Muscle of leg (tissue), 16 donors: ENCODE data around the gene PARD3. TPM values are rescaled to one million over a fixed set of nuclear protein-coding genes. Genes with fewer than 3 reads are reported as not detected.

ENCODE experiments used
- DNase-seq: peaks from one replicate; pipeline ENCODE4 v3.0.0; 2013
- H3K27ac ChIP-seq: one replicate; pipeline ENCODE4 v1.5.1; 2013; ENCODE audit warnings: mild to moderate bottlenecking, low read length, control low read depth
- H3K27me3 ChIP-seq: one replicate; pipeline ENCODE4 v1.6.1; 2013; ENCODE audit warnings: low read length; ENCODE audit not compliant: control insufficient read depth, insufficient read depth
- H3K36me3 ChIP-seq: one replicate; pipeline ENCODE4 v1.6.1; 2013; ENCODE audit warnings: low read length; ENCODE audit not compliant: control insufficient read depth, insufficient read depth
- H3K4me1 ChIP-seq: one replicate; pipeline ENCODE4 v1.6.1; 2013; ENCODE audit warnings: low read length; ENCODE audit not compliant: control insufficient read depth, insufficient read depth
- H3K4me3 ChIP-seq: one replicate; pipeline ENCODE4 v1.5.1; 2013; ENCODE audit warnings: low read length, control low read depth
- H3K9me3 ChIP-seq: replicated peaks from 2 replicates; pipeline ENCODE4 v1.6.1; 2013; ENCODE audit warnings: low read depth, low read length; ENCODE audit not compliant: control insufficient read depth
- WGBS: methylation state at CpG from one replicate; pipeline ENCODE4 v1.1.5; 2013; ENCODE audit warnings: missing lambda C conversion rate; ENCODE audit not compliant: insufficient coverage; 5-methylcytosine and 5-hydroxymethylcytosine counted together
- long read RNA-seq, 11 donors: transcript quantifications; one replicate each; lab custom pipeline, GENCODE V29; 2026
- polyA plus RNA-seq, 8 donors: library from polyadenylated mRNA; unstranded; fragments of 120-200 nt; gene quantifications; one replicate each; pipeline versions ENCODE4 v1.2.1 to v1.2.3, GENCODE V29; 2013; ENCODE audit warnings: inconsistent platforms in 1 of 8, low replicate concordance in 1 of 8; ENCODE audit not compliant: insufficient read length in 8 of 8, insufficient read depth in 1 of 8
- total RNA-seq: library from RNA; stranded (reverse); fragments of 120-200 nt; gene quantifications from one replicate; pipeline ENCODE4 v1.2.4, GENCODE V29; 2013

PARD3 gene
- 59.0 TPM for total RNA-seq
- polyA plus RNA-seq, result 10 to 100 TPM; 32.4 to 52.6 (median 40.5) TPM
- long read RNA-seq, donor 1, result 0 reads
- long read RNA-seq, donor 2, result 0 reads
- long read RNA-seq, donor 3, result 0 reads
- long read RNA-seq, donor 4, result 0 reads
- long read RNA-seq, donor 5, partial matches to known transcripts, result 26 of 26 reads
- long read RNA-seq, donor 5, other reads (novel, unspliced or antisense), result 0 of 26 reads
- long read RNA-seq, donor 6, full-length matches to known transcripts, result 1 of 1 reads
- long read RNA-seq, donor 6, partial matches to known transcripts, result 0 of 1 reads
- long read RNA-seq, donor 6, other reads (novel, unspliced or antisense), result 0 of 1 reads
- long read RNA-seq, donor 7, result 0 reads
- long read RNA-seq, donor 8, result 0 reads
- long read RNA-seq, donor 9, partial matches to known transcripts, result 0 of 1 reads
- long read RNA-seq, donor 9, other reads (novel, unspliced or antisense), result 0 of 1 reads
- long read RNA-seq, donor 10, result 0 reads
- long read RNA-seq, donor 11, result 0 reads

DNA sequence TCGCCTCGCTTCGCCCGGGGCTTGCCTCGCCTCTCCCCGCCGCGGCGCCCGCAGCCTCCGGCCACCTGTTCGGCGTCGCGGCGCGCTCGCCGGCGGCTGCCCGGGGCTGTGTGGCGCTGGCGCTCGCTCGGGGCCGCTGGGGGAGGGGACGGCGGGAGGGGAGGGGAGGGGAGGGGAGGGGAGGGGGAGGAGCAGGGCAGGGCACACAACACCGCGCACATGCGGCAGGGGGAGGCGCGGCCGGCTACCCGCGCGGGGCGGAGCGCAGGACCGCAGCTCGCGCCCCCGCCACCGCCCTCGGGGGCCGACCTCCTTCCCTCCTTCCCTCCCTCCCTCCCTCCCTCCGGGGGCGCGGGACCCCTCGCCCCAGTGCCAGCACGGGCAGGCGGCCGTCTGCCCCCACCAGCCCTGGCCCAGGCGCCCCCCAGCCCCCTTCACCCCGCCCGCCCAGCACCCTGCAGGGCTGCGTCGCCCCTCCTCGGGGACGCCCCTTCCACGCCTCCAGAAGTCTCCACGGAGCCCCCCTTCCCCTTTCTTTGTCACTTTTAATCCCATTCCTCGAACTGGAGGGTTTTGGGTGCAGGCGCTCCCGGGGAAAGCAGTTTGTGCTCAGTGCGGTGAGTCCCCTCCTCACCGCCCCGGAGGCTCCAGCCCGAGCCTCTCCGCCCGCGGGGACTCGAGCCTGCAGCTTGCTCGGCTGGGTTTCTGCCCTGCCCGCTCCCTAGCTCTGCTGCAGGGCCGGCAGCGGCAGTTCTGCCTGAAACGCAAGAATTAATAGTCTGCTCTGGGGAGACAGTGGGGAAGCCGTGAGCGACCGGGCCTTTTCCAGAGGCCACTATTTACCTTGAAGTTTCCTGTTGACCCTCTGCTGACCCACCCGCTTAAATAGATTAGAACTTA lies at the start of gene PARD3:
PARD3 (minus strand) TSS at position 112 of the 900 bp plus-strand sequence. CDS start 301 bp downstream, outside the sequence.
- peak; percentile 88 for DNase-seq
- H3K27me3 ChIP-seq, result peaks cover 2% of the 10 kb centered on the region
- no peaks in the 10 kb centered on the region for H3K9me3 ChIP-seq
- under 1% methylated on average over 41 of the region's 82 CpGs for WGBS
- peak within 1 kb of the TSS; percentile 92 for H3K27ac ChIP-seq
- H3K36me3 ChIP-seq, result no peaks in the 10 kb centered on the region
- peaks cover 38% of the 10 kb centered on the region for H3K4me1 ChIP-seq
- H3K4me3 ChIP-seq, result peak within 1 kb of the TSS; percentile 90

- WGBS, result 72% methylated on average over 4 of the region's 12 CpGs
- no peaks in the 10 kb centered on the region for H3K36me3 ChIP-seq
- peaks cover 6% of the 10 kb centered on the region for H3K4me1 ChIP-seq
- H3K27ac ChIP-seq, result no peak overlapping the region
- H3K4me3 ChIP-seq, result no peak overlapping the region
- H3K9me3 ChIP-seq, result no peaks in the 10 kb centered on the region
- DNase-seq, result peak; percentile 46
- no peaks in the 10 kb centered on the region for H3K27me3 ChIP-seq
Observed at GRCh38 chr10:34864149-34865067, 49.3 kb upstream of the PARD3 start.

DNA sequence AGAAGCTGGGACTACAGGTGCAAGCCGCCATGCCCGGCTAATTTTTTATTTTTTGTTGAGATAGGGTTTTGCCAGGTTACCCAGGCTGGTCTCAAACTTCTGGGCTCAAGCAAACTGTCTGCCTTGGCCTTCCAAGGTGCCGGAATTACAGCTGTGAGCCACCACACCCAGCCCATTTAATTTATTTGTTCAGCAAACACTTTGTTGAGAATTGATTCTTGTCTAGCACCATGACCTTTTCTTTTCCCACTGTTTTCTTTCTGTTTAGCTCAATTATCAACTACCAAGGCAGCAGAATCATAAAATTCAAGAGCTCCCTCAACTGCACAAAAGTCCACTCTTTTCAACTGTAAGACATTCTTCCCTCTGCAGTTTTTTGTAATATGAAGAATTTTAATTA lies 47.8 kb upstream of the PARD3 start:
- Histone ChIP-seq H3K27ac (no peak overlapping the region), H3K4me3 (no peak overlapping the region), H3K9me3 (no peaks in the 10 kb centered on the region), H3K36me3 (no peaks in the 10 kb centered on the region), H3K4me1 (peaks cover 6% of the 10 kb centered on the region), H3K27me3 (no peaks in the 10 kb centered on the region)
- WGBS, result 88% methylated on average over 1 of the region's 3 CpGs
- DNase-seq, result no peak

GRCh38 chr10:34861293-34862021 lies 46.4 kb upstream of the PARD3 start:
- 18% methylated on average over 1 of the region's 8 CpGs for WGBS
- peak; percentile 23 for DNase-seq
- H3K9me3 ChIP-seq, result no peaks in the 10 kb centered on the region
- peaks cover 6% of the 10 kb centered on the region for H3K4me1 ChIP-seq
- no peak overlapping the region for H3K27ac ChIP-seq
- H3K27me3 ChIP-seq, result no peaks in the 10 kb centered on the region
- H3K4me3 ChIP-seq, result no peak overlapping the region
- no peaks in the 10 kb centered on the region for H3K36me3 ChIP-seq

DNA sequence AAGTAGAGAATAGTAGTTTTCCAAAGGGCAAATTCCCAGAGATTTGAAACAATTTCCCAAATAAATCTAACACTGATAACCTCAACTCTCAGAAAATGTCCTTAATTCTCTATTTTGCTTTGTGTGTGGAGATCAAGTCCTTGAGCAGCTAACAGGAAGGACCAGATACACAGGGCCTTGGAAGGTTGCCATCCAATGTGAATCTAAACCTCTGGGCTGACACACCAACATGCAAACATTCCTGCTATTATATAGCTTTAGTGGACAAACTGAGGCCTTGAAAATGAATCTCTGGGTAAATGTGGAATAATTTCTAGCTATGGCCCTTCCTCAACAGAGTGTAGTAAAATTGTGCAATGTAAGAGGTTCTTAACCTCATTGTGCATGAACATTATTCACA lies 44.1 kb upstream of the PARD3 start:
- H3K27me3 ChIP-seq, result no peaks in the 10 kb centered on the region
- H3K4me3 ChIP-seq, result no peak overlapping the region
- H3K4me1 ChIP-seq, result peaks cover 9% of the 10 kb centered on the region
- DNase-seq, result no peak
- no peaks in the 10 kb centered on the region for H3K36me3 ChIP-seq
- no peak overlapping the region for H3K27ac ChIP-seq
- H3K9me3 ChIP-seq, result no peaks in the 10 kb centered on the region

DNA sequence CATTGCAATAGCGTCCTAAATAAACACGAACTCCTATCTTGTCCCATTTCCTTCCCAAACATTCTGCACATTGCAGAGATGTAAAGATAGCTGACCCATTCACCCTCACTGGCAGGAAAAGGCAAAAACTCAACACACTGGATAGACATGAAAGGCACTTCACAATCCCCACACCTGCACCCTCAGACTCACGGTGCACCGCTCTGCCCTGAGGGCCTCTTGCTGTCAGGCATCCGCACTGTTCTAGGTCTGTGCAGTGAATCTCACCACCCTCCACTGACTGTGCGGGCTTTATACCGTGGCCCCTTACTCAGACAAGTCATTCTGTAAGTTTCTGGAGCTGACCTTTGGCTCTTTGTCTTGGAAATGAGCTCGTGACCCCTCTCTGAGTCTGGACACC lies 42.9 kb upstream of the PARD3 start:
- no peak overlapping the region for H3K4me3 ChIP-seq
- 71% methylated on average over 7 of the region's 8 CpGs for WGBS
- H3K9me3 ChIP-seq, result no peaks in the 10 kb centered on the region
- no peak overlapping the region for H3K27ac ChIP-seq
- no peaks in the 10 kb centered on the region for H3K27me3 ChIP-seq
- DNase-seq, result no peak
- H3K36me3 ChIP-seq, result no peaks in the 10 kb centered on the region
- H3K4me1 ChIP-seq, result peaks cover 11% of the 10 kb centered on the region

DNA sequence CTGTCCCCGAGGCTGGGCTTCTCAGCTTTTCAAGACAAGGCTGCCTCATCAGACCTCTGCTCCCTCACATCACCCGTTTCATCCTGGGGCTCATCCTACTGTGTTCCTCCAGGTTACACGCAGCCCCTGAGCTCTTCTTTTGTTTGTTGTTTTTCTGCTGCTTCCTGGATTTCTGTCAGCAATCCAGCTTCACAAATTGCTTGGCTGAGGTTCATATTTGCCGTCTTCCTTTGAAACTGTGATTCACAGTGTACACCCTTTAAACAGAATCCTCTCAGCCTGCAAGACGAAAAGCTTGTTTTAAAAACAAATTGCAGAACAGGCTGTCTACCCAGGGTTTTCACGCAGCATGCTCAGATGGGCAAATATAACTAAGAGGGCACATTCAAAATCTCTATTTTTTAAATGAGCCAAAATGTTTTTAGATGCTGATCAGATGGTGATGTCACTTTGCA lies 39.1 kb upstream of the PARD3 start:
- H3K4me3 ChIP-seq, result no peak overlapping the region
- no peaks in the 10 kb centered on the region for H3K27me3 ChIP-seq
- H3K27ac ChIP-seq, result no peak overlapping the region
- H3K9me3 ChIP-seq, result no peaks in the 10 kb centered on the region
- peak; percentile 84 for DNase-seq
- no peaks in the 10 kb centered on the region for H3K36me3 ChIP-seq
- H3K4me1 ChIP-seq, result peaks cover 5% of the 10 kb centered on the region
- WGBS, result 13% methylated on average over 4 of the region's 6 CpGs

DNA sequence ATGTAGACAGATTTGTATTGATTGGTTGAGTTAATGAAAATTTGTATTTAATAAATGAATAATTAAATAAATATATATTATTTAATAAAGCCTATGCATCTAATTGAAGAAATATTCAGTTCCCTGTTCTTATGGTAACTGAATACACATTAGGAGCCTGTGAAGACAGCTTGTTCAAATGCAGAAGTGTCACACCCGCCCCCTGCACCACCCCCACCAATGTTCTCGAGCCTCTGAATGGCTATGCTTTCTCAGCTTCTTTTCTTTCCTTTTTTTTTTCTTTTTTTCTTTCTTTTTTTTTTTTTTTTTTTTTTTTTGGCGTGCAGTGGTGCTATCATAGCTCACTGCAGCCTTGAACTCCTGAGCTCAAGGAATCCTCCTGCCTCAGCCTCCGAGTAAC lies 38.3 kb upstream of the PARD3 start:
- 68% methylated on average over 2 of the region's 4 CpGs for WGBS
- no peaks in the 10 kb centered on the region for H3K36me3 ChIP-seq
- H3K4me3 ChIP-seq, result no peak overlapping the region
- no peak overlapping the region for H3K27ac ChIP-seq
- no peaks in the 10 kb centered on the region for H3K9me3 ChIP-seq
- H3K27me3 ChIP-seq, result no peaks in the 10 kb centered on the region
- peaks cover 5% of the 10 kb centered on the region for H3K4me1 ChIP-seq
- DNase-seq, result no peak

DNA sequence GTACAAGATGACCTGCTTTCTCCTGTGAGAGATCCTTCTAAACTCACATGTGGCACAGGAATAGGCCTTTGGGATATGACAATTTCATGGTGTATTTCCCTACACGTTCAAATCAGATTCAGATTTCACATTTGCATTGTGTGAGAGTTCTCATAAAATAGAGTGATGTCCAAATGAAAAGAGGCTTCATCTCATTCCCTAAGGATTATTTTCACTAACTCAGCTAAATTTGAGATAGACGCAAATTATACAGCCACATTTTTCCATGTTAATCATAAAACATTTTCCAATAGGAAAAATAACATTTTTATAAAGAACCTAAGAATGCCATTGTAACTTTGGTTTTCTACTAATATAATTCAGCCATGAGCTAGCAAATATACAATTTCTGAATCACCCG lies 35.5 kb upstream of the PARD3 start:
- peaks cover 5% of the 10 kb centered on the region for H3K4me1 ChIP-seq
- no CpG with 5 or more reads among the region's 3 CpGs for WGBS
- no peak overlapping the region for H3K4me3 ChIP-seq
- H3K9me3 ChIP-seq, result no peaks in the 10 kb centered on the region
- no peaks in the 10 kb centered on the region for H3K36me3 ChIP-seq
- no peak for DNase-seq
- no peak overlapping the region for H3K27ac ChIP-seq
- no peaks in the 10 kb centered on the region for H3K27me3 ChIP-seq
